HG03103 (cell line): Measurements from ENCODE around the gene STK11.

Experiments
- ATAC-seq: cut with Tn5 transposase; IDR thresholded peaks from one replicate; pipeline ENCODE4 v1.9.1; 2021; ENCODE audit warnings: low read depth; ENCODE audit not compliant: unreplicated experiment

STK11 gene

DNA sequence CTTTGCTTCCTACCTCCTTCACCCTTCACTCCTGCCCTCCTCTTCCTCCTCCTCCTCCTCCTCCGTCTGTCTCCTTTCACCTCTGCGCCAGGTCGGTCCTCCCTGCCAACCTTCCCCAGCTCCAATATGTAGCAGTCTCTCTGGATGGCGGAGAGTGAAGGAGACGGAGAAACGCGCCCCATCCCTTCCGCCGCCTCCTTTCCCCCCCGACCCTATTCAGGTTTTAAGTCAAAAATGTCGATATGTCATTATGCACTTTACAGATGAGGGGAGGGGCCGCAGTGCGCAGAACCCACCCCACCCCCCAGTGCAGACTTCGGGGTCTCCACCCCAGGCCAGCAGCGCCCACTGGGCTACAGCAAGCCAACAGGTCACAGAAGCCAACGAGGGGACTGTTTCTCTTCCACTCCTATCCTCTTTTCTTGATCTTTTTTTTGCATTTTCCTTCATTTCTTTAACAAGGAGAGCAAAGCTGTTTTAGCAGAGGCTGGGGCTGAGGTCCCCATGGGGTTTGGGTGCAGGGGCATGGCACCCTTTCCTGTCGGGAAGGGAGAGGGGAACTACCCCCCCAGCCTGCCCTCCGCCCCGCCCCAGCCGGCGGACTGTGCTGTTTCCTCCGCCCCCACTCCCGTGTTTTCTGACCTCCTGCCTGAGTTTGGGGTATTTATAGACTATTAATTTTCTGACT lies 52.0 kb downstream of the STK11 start:
- no peak for ATAC-seq

DNA sequence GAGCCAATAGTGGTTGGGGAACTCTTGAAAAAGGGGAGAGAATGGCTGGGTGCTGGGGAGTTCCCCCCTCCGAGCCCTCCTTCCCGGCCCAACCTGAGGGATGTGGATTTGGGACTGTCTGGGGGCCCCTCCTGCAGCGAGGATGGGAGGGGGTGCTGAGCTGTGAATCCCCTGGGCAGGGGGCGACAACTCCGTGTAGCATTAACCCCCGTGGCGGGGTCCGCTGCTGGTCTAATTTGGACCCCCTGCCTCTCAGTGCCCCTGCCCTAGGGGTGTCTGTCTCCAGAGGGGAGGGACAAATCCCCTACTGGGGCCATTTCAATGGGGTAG lies 52.5 kb downstream of the STK11 start:
- no peak for ATAC-seq

DNA sequence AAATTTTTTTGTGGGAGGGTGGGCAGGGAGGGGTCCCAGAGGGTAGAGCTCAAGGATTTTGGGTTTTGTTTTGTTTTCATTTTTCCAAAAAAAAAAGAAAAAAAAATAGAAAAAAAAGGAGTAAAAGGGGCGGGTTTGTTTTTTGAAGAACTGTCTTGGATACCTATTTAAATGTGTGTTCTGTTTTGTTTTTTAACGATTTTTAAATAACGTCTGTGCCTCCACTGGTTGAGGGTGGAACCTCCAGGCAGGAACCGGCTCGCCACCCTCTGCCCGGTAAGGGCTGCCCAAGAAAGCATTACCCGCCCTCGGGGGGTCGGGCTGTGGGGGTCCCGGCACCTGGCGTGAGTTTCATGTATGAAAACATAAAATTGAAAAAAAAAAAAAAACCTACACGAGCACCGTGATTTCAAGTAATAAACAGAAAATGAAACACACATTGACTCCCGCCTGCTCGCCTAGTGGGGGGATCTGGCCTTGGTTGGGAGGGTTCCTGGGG lies 53.2 kb downstream of the STK11 start:
- no peak for ATAC-seq

DNA sequence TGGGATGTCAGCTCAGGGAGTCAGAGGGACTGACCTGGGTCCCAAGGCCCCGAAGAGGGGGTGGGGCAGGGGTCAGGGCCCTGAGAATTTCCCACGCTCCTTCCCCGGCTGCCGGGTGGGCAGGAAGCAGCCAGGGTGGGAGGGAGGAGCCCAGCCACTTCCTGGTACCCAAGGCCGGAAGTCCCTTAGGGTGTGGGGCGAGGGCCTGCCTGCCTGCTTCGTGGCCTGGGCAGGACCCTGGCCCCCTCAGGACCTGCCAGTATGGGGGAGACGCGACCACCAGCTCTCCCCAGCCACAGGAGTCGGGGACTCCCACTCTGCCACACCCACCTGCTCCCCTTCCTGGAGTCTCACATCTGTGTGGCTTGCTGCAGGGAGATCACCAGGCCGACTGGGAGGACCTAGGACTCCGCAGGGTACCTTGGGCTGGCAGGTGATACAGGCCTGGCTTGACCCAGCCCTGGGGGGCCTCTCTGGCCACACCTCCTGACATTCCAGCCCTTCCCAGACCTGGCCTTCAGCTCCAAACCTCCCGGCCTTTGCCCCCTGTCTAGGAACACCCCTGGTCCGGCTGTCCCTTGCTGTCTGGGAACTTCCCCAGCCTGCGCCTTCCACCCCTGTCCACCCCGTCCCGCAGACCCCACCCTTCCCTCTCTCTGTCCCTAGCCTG lies 53.8 kb downstream of the STK11 start:
- peak; percentile 29 for ATAC-seq

DNA sequence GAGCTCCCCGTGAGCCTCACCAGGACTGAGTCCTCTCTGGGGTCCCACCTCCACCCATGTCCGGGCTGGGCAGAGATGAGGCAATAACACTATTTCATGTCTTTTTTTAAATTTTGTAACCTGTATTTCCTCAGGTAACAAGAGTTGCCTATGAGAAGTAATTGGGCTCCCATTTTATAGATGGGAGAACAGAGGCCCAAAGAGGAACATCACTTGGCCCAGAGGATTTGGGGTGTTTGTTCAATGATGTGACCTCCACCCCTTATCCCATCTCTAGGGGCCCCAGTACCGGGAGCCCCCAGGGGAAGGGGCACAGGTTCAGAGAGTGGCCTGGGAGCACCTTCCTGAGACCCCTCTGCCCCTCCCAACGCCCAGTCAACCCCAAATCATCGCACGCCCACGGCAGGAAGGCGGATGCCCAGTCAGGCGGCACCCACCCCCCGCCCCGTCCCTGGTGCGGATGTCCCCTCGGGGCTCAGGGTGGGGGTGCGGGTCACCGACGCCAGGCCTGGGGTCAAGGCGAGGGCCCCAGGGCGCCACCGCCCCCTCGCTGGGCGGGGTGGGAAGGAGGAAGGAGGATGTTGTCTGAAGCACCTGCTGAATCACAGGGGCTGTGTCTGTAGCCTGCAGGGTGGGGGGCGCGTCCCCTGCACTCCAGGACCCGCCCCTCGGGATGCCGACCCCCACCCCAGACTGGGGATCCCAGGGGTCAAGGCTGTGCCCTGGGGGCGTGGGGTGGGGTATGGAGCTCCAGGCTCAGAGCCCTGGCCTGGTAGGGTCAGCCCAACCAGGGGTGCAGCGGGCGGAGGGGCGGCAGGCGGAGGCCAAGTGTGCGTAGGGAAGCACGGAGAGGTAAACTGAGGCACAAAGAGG lies 54.5 kb downstream of the STK11 start:
- ATAC-seq = no peak

DNA sequence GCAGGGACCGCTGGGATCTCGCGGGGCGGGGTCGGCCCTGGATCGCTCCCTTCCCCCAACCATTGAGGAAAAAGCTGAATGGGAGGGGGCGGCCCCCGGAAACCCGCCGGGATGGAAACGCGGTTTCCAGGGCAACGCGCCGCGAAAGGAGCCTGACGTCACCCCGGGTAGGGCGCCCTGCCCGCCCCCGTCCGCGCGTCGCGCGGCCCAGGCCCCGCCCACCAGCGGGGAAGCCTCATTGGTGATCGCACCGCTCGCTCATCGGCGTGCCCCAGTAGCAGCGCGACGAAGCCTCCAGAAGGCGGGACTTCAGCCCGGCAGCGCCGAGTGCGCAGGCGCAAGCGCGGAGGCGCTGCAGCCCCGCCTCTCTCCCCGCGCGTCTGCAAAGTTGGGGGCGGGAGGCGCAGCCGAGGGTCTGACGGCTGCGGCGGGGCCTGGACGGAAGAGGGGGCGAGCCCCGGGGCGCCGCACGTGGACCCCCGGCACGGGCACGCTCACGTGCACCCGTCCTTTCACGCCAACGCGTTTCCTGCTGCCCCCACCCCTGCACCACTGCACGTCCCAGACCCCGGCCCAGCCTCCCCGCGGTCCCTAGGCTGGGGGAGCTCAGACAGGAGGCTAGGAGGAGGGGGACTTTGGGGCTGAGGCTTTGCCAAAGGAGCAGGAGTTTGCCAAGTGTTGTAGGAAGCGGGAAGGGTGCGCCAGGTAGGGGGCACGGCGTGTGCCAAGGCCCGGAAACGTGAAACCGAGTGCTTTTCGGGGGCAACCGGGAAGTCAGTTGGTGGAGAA lies 55.4 kb downstream of the STK11 start:
- ATAC-seq = peak; percentile 54

DNA sequence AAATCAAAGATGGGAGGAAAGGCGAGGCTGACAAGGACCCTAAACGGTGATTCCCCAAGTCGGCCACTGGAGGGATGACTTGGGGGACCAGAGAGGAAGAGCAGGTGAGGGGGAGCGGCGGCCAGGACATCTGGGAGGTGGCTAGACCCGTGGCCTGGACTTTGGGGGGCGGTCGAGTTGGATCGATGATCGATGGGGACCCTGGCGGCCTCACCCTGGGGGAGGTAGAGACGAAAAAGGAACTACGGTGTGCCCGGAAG lies 55.9 kb downstream of the STK11 start:
- ATAC-seq = no peak

DNA sequence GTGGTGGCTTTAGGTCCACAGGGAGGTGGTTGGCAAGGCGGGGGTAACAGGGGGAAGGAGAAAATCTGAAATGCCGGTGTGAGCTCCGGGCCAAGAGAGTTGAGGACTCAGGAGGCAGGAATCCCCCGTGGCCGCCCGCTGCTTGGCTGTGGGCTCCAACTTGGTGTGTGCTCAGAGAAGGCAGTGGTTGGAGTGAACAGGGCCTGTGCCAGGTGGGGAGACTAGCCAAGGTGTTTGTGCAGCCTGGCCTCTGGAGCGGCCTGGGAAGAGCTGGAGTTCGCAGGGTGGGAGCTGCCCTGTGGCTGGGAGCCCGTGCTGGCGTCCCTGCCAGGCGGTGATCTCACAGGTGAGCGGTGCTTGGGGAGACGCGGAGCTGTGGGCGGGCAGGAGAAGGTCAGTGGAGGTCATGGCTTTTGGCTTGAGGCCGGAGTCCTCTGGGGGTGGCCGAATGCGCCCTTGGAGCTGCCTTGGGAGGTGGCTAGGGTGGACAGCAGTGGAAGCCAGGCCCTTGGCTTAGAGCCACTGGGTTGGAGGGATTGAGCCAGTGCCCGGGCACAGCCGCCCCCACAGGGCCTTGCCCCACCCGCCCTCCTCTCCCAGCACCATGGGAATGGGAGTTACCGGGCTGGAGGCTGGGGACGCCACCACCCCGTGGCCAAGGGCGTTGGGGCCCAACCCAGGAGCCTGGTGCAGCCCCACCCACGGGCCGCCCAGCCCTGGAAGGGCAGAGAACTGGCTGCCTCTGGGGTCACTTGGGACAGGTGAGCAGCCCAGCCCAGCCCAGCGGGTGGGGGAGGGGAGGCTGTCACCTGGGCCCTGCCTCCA lies 56.4 kb downstream of the STK11 start:
- ATAC-seq = no peak

DNA sequence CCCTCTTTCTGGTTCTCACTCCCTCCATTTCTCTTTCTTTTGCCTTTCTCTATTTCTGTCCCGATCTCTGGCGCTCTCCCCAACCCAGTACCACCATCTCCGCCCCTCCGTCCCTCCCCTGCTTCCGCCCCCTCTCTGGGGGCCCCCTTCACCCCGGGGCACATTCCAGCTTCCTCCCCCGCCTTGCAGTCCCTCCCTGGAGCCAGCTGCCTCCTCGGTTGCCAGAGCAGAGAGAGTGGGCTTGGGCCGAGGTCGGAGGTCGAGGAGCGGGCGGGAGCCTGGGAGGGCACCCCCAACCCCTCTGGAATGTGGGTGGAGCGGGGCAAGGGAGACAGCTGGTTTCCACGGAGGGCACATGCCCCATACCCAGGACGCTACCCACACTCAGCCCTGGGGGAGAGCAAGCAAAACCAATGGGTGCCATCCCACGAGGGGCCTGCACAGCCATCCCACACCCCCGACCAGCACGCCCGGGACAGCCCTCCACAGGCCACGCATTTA lies 57.1 kb downstream of the STK11 start:
- no peak for ATAC-seq

DNA sequence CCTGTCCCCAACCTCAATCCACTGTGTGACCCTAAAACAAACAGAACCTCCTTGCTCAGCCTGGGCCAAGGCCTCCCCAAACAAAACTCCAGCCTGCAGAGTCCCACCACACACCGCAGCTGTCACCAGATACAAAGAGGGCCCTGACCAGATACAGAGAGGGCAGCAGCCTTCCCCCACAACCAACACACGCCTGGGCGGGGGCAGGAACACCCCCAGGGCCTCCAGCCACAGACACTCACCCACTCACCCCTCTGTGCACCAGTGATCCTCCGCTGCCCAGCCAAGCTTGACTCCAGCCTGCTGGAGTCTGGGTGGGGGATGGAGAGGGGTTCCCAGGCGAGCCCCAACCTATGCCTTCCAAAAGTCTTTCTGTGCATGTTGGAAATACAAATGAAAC lies 57.6 kb downstream of the STK11 start:
- no peak for ATAC-seq

DNA sequence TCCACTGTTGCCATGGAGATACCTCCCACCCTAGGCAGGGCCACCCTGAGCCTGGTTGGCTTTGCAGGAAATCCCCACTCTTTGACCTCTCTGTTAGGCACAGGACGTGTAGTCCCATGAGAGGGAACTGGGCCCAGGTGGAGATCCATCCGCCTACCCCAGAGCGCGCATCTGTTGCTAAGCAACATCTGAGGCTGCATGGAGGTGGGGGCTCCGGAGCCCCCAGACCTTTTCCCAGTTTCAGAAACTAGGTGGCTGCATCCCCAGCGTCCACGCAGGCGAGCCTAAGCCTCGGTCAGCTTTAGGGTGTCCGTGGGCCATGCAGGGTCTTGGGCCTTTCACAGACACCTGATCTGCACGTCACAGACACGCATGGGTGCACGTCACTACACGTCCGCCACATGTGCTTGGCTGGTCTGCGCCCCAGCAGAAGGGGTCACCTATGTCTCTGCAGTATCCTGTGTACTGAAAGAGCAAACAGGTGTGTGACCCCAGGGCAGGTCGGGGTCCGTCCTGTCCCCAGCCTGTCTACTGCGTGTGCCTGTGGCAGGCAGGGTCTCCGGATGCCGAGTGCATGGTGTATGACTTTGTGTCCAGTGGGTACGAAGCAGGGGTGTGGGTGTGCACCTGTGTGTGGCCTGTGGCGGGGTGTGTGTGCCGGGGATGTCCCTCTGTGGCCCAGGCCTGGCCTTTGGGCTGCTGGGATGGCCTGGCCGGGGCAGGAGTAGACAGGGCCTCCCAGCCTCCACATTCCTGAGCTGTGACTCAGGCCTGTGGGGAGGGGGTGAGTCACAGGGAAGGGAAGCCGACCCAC lies 59.4 kb downstream of the STK11 start:
- ATAC-seq = no peak

DNA sequence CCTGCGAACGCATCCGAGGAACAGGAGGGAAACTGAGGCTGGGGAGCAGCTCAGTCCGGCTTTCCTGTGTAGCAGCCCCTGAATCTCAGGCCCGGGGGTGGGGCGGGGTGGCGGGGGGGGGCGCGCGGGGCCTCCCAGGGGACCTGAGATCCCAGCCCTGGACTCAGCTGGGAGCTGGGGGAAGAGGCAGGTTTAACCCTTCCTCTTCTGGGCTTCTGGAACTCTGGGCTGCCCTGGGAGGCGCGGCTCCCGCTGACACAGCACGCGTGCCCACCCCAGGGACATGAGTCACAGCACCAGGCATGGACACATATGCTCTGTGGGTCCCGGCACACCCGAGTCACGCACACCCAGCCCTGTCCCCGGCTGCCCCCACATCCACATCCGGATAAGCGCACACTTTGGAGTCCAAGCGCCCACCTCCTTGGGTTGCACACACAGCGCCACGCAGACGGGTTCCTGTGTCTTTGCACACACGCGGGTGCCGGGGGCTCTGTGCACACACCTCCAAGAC lies 60.1 kb downstream of the STK11 start:
- ATAC-seq = no peak

DNA sequence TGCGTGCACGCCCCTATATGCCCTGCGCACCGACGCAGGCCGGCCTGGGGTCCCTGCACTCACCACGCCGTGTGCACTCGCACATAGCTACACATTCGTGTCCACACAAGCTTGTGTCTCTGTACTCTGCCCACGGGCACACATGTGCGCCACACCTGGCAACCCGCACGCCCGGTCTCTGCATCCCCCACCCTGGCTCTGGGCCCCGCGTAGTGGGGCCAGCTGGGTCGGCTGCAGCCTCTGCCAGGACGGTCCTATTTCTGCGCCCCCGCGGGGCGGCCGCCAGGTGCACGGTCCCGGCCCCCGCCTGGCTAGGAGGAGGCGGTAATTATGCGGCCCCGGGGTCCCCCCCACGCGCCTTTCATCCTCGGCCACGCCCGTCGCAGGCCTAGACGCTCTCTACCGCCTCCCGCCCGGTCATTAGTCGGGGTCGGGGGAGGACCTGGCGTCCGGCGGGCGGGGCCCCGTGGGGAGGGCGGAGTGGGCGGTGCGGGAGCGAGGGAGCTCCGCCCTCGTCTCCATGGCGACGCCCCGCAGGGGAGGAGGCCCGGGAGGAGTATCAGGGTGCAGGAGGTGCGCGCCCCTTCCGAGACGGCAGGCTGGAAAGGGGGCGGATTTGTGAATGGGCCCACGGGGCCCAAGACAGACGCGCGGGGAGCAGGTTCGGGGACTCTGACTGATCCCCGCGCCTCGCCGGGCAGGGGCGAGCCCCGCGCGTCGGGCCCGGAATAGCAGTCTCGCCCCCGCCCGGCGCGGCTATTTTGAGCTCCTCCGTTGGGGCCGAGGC lies 60.7 kb downstream of the STK11 start:
- no peak for ATAC-seq

DNA sequence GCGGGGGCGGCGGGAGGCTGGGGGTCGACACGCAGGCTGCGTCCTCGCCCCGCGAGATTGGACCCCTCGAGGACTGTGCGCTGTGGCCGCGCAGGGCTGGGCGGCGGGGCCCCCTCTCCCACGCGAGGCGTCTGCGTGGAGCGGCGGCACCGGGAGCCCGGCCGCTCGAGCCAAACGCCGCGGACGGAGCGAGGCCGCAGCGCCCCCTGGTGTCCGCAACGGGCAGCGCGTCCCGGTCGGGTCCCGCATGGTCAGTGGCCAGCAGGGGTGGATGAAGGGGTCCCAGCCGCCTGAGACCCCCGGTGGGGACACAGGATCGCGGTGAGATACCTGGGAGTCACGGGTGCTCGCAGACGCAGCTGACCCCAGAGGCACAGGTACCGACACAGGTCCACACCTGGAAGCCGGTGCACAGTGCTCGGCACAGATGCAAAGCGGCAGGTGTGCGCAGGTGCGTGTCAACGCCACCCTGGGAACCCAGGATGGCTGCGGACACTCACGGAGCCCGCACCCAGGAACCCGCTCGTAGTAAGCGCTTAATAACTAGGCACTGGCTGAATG lies 61.4 kb downstream of the STK11 start:
- no peak for ATAC-seq

DNA sequence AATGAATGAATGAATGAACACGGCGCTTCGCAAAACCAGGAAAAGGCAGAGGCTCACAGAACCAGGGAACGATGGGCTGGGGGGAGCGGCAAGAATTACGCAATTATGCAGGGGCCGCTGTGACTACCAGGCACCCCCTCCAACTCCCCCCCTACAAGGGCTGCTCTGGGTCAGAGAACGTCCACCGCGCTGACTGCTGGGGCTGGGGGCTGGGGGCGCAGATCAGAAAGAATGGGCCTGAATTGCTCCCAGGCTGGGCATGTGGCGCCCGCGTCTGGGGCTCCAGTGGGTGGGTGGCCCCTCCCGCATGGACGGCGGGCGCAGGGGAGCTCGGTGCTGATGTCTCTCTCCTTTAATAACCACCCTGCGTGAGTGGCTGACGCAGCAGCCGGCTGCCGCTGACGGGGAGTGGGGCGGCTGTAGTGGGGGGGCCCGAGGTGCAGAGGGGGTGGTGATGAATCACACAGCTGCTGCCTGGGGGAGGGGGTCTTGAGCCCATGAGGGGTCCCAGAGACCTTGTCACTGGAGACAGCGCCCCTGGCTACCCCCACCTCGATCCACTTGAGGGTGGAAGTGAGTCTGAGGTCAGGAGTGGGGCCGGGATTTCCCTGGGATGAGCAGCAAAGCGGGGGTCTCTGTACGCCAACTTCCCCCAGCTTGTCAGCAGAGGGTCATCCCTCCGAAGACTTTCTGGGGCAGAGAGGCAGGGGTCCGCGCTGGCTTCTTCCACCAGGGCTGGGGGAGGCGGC lies 62.1 kb downstream of the STK11 start:
- ATAC-seq = no peak

DNA sequence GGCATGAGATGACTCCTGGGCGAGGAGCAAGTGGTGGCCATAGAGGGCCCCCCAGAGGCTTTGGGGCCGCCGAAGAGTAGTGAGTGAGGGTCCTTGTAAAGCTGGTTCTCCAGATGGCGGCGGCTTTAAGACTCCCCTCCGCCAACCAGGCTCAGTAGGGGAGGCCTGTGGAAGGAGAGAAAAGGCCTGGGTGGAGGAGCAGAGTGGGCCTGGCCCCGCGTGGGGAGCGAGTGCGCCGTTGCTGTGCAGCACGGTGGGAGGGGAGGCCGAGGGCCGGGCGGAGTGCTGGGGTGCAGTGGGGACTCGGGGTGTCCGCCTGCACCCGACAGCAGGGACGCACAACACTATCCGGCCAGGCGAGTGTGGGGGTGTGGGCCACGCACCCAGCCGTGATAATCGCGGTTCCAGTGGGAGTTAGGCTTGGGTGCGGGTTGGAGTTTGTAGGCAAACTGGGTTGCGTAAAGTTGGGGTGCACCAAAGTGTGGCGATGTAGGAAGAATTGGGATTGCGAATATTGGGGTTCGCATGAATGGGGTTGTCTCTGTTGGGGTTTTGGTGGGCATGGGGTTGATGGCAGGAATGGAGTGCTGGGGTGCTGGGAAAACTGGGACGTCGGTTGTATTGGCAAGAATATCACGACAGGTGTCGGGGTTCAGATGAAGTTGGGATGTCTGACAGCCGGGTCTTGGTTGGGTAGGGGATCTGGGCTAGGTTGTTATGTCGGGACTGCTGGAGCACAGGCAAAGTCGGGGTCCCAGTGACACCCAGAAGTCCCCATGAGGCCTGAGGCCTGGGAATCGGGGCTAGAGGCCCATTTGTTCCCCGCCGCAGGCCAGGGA lies 62.9 kb downstream of the STK11 start:
- no peak for ATAC-seq
